ENCODE measurements around the gene LENEP. TPM values are rescaled to one million over a fixed set of nuclear protein-coding genes. Genes with fewer than 3 reads are reported as not detected.
A peak's percentile ranks its signal among the peaks of the same experiment; 100 is the strongest.

The LENEP gene
- total and polyA plus RNA-seq, 8 donors, result 0.29 TPM; not detected in 7

DNA sequence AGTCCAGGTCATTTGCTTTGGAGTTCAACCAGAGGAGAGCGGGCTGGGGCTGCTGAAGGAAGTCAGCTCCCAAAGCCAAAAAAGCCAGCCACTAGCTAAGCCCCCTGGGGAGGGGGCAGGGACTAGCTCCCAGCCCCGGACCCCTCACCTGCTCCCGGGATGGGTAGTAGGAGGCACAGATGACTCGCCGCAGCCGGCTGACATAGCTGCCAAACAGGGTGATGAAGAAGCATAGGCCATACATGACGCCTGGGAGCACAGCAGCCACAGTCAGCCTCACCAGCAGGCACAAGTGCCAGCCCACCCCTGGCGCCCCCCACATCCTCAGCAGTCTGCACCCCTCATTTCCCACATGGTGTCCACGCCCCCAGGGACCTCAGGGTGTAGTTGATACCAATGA is 32.8 kb downstream of the LENEP start:
- intact Hi-C loops (cut with DNase I), result no loop called here
- TF ChIP-seq, protein P1, sequence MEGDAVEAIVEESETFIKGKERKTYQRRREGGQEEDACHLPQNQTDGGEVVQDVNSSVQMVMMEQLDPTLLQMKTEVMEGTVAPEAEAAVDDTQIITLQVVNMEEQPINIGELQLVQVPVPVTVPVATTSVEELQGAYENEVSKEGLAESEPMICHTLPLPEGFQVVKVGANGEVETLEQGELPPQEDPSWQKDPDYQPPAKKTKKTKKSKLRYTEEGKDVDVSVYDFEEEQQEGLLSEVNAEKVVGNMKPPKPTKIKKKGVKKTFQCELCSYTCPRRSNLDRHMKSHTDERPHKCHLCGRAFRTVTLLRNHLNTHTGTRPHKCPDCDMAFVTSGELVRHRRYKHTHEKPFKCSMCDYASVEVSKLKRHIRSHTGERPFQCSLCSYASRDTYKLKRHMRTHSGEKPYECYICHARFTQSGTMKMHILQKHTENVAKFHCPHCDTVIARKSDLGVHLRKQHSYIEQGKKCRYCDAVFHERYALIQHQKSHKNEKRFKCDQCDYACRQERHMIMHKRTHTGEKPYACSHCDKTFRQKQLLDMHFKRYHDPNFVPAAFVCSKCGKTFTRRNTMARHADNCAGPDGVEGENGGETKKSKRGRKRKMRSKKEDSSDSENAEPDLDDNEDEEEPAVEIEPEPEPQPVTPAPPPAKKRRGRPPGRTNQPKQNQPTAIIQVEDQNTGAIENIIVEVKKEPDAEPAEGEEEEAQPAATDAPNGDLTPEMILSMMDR (IDR thresholded peaks at IDR 0.05), result no peak
- DNase-seq (no peak), FAIRE-seq (no peak), ATAC-seq (no peak)
- no peaks in the 10 kb centered on the region for H3K4me1 ChIP-seq
- no peak overlapping the region for H3K4me3 ChIP-seq
- no peaks in the 10 kb centered on the region for H3K36me3 ChIP-seq
- H3K9me3 ChIP-seq, result no peaks in the 10 kb centered on the region
- H3K27ac ChIP-seq, result no peak overlapping the region
- no peaks in the 10 kb centered on the region for H3K27me3 ChIP-seq
- 63% methylated on average over 9 of the region's 9 CpGs for WGBS, 2 donors

DNA sequence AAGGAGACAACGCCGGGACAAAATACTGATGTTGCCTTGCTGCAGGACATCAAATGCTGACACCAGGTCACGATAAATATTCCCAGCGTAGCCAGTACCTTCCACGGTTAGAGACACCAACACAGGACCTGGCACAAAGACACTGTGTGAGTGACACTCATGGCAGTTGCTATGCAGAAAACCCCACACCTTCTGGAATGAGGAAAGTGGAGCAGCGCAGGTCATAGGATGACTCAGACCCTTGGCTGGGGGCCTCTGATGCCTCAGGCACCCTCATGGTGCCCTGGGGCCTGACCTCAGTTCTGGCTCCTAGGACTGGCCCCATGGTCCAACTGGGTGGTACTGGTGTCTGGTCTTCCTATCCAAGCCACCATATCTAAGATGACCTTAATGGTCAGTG is 33.2 kb downstream of the LENEP start:
- DNase-seq (no peak), ATAC-seq (peak in 1 of 4 donors; percentile 45), FAIRE-seq (no peak)
- H3K36me3 ChIP-seq, result no peaks in the 10 kb centered on the region
- no peak overlapping the region for H3K4me3 ChIP-seq
- TF ChIP-seq, protein P1 (IDR thresholded peaks at IDR 0.05), result no peak
- H3K4me1 ChIP-seq, result no peaks in the 10 kb centered on the region
- H3K27ac ChIP-seq, result no peak overlapping the region
- no peaks in the 10 kb centered on the region for H3K27me3 ChIP-seq
- WGBS, 2 donors, result 81 to 82% methylated on average over 6 of the region's 6 CpGs
- intact Hi-C loops (cut with DNase I), result no loop called here
- no peaks in the 10 kb centered on the region for H3K9me3 ChIP-seq

DNA sequence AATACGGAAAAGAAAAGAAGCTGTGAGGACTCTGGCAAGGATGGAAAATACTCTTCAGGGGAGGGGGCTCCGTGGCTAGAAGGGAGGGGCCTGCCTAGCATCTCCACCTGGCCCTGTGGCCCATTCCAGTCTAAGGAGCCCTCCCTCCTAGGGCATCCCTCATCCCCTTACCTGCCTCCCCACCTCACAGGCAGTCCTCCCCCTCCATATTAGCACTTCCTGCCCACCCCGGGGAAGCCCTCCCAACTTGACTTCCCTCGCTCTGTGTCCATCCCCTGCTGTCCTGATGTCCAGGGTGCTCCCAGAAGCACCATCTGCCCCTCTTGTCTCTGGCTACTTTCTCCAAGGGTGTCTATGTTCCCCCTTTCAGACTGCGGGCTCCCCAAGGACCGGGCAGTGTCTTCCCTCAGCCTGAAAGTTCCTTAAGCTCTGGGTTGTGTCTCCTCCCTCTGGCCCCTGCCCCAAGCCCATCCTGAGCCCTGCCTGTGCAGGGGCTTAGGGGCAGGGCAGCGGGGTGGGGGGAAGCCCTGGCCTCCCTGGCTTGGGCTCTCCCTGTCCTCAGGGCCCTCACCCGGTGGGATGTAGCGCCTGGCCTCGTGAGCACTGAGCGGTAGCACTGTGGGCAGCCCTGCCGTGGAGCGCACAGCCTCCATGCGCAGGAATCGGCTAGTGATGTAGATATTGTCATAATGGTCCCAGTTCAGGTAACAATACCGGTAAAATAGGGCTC is 36.3 kb downstream of the LENEP start:
- intact Hi-C loops (cut with DNase I), result no loop called here
- H3K4me3 ChIP-seq, result no peak overlapping the region
- H3K9me3 ChIP-seq, result no peaks in the 10 kb centered on the region
- no peaks in the 10 kb centered on the region for H3K27me3 ChIP-seq
- FAIRE-seq (no peak), DNase-seq (peak in 1 of 6 donors; percentile 41), ATAC-seq (no peak)
- TF ChIP-seq, protein P1 (IDR thresholded peaks at IDR 0.05), result no peak
- WGBS, 2 donors, result 82 to 84% methylated on average over 15 to 16 of the region's 16 CpGs
- H3K27ac ChIP-seq, result no peak overlapping the region
- no peaks in the 10 kb centered on the region for H3K4me1 ChIP-seq
- H3K36me3 ChIP-seq, result no peaks in the 10 kb centered on the region

DNA sequence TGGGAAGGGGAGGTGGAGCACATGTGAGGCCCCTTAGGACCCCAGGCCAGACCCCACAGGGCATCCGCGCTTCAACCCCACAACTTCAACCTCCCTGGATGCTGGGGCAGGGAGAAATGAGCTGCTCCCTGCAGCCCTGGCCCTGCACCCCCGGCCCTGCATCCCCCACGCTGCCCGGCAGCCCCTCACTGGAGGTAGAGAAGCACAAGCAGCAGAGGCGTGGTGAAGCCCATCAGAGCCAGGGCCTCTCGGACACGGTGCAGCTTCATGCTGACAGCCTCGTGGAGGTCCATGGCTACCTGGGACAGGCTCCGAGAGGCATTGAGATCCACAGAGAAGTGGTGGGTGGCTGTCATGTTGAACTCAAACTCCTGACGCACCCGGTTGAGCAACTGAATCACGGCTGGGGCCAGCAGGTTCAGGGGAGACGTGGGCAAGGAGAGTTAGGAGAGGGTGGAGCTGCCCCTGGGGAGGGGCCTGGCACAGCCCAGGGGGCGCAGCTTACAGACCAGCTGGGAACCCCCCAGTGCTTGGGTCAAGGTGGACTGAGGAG is 36.9 kb downstream of the LENEP start:
- FAIRE-seq (no peak), ATAC-seq (no peak), DNase-seq (peak in 1 of 6 donors; percentile 54)
- Histone ChIP-seq H3K36me3 (no peaks in the 10 kb centered on the region), H3K27me3 (no peaks in the 10 kb centered on the region), H3K4me1 (no peaks in the 10 kb centered on the region), H3K4me3 (no peak overlapping the region), H3K9me3 (no peaks in the 10 kb centered on the region), H3K27ac (no peak overlapping the region)
- WGBS, 2 donors, result 80 to 84% methylated on average over 15 of the region's 15 CpGs
- intact Hi-C loops (cut with DNase I), result no loop called here
- TF ChIP-seq, protein P1 (IDR thresholded peaks at IDR 0.05), result no peak

DNA sequence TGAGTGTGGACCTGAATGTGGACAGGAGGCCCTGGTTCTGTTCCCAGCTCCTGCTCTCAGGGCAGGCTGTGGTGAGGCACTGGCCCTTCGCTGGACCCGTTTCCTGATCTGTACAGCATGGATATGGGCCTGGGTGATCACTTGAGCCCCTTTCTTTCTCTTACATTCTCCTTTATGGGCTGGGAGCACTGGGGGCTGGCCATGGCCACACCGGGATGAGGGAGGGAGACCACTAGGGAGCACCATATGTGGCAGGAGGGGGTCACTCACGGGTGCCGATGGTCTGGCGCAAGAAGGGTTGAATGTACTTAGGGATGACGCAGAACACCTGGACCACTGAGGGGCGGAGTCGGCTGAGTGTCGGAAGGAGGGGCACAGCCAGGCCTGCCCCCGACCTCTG is 37.5 kb downstream of the LENEP start:
- Histone ChIP-seq H3K4me1 (no peaks in the 10 kb centered on the region), H3K4me3 (no peak overlapping the region), H3K36me3 (no peaks in the 10 kb centered on the region), H3K27me3 (no peaks in the 10 kb centered on the region), H3K27ac (no peak overlapping the region), H3K9me3 (no peaks in the 10 kb centered on the region)
- intact Hi-C loops (cut with DNase I), result no loop called here
- ATAC-seq (no peak), FAIRE-seq (no peak), DNase-seq (no peak)
- TF ChIP-seq, protein P1 (IDR thresholded peaks at IDR 0.05), result no peak
- 81% methylated on average over 11 of the region's 11 CpGs for WGBS, 2 donors

Data from pancreas (tissue), 10 donors.